ENCODE data around the gene ELK3. TPM values are rescaled to one million over a fixed set of nuclear protein-coding genes. Genes with fewer than 3 reads are reported as not detected.
A peak's percentile ranks its signal among the peaks of the same experiment; 100 is the strongest.

ELK3 gene
- total RNA-seq, 2 experiments from 2014 or later, result 26.8 to 31.5 TPM

GRCh38 chr12:96308881-96309280, 114.7 kb downstream of the ELK3 start:
- CTCF ChIA-PET, result interaction anchor here (0.9 kb wide), 1 partner anchor 24 kb away, joined by 3 read pairs; no protein-coding TSS in a partner anchor
- no peaks in the 10 kb centered on the region for H3K4me1 ChIP-seq (ENCODE audit: insufficient read depth, low read length)
- peaks cover 19% of the 10 kb centered on the region for H3K36me3 ChIP-seq (ENCODE audit: insufficient read depth, low read length)
- H3K27me3 ChIP-seq (ENCODE audit: control insufficient read depth in 1 of 2, insufficient read depth in 2 of 2, low read length in 2 of 2), result no peaks in the 10 kb centered on the region
- H3K27me3 Mint-ChIP-seq, result no peaks in the 10 kb centered on the region
- ATAC-seq (ENCODE audit: poor library complexity) (no peak), DNase-seq (no peak)
- POLR2A ChIA-PET, result interaction anchor here (1.0 kb wide), 1 partner anchor 18 kb away, joined by 3 read pairs; no protein-coding TSS in a partner anchor
- H3K9me3 ChIP-seq (ENCODE audit: control insufficient read depth in 1 of 2, insufficient read depth in 1 of 2, low read length in 2 of 2), result no peaks in the 10 kb centered on the region
- no peaks in the 10 kb centered on the region for H3K9me3 Mint-ChIP-seq
- peaks cover 40% of the 10 kb centered on the region for H3K4me1 Mint-ChIP-seq (ENCODE audit: low read depth)
- intact Hi-C loops (cut with DNase I, micrococcal nuclease), result loop anchor here (5.0 to 10.0 kb wide), 3 partner anchors 46 to 88 kb away; no protein-coding TSS in a partner anchor
- peak overlapping the region; percentile 10 for H3K27ac Mint-ChIP-seq
- TF ChIP-seq CTCF (IDR thresholded peaks at IDR 0.05), result no peak
- H3K27ac ChIP-seq (ENCODE audit: low read depth in 1 of 2, low read length in 2 of 2), result no peak overlapping the region
- no peak overlapping the region for H3K4me3 Mint-ChIP-seq
- H3K4me3 ChIP-seq (ENCODE audit: low read length), result no peak overlapping the region
- H3K36me3 Mint-ChIP-seq (ENCODE audit: low read depth), result peaks cover 84% of the 10 kb centered on the region

GRCh38 chr12:96310067-96310466, 115.9 kb downstream of the ELK3 start:
- Histone ChIP-seq H3K27ac (ENCODE audit: low read depth in 1 of 2, low read length in 2 of 2) (no peak overlapping the region), H3K27me3 (ENCODE audit: control insufficient read depth in 1 of 2, insufficient read depth in 2 of 2, low read length in 2 of 2) (no peaks in the 10 kb centered on the region), H3K36me3 (ENCODE audit: insufficient read depth, low read length) (peaks cover 19% of the 10 kb centered on the region), H3K4me1 (ENCODE audit: insufficient read depth, low read length) (no peaks in the 10 kb centered on the region), H3K4me3 (ENCODE audit: low read length) (no peak overlapping the region), H3K9me3 (ENCODE audit: control insufficient read depth in 1 of 2, insufficient read depth in 1 of 2, low read length in 2 of 2) (no peaks in the 10 kb centered on the region)
- intact Hi-C loops (cut with DNase I, micrococcal nuclease), result no loop called here
- no peaks in the 10 kb centered on the region for H3K9me3 Mint-ChIP-seq
- CTCF ChIA-PET, result no interaction called here
- TF ChIP-seq CTCF (IDR thresholded peaks at IDR 0.05), result no peak
- POLR2A ChIA-PET, result interaction anchor here (7.1 kb wide), 1 partner anchor 90 kb away, joined by 67 read pairs; the partner anchor contains the start of gene CDK17
- H3K4me1 Mint-ChIP-seq (ENCODE audit: low read depth), result peaks cover 44% of the 10 kb centered on the region
- ATAC-seq (ENCODE audit: poor library complexity) (no peak), DNase-seq (no peak)
- no peaks in the 10 kb centered on the region for H3K27me3 Mint-ChIP-seq
- peaks cover 72% of the 10 kb centered on the region for H3K36me3 Mint-ChIP-seq (ENCODE audit: low read depth)
- H3K4me3 Mint-ChIP-seq, result no peak overlapping the region
- no peak overlapping the region for H3K27ac Mint-ChIP-seq

GRCh38 chr12:96311191-96311590, 117.0 kb downstream of the ELK3 start:
- H3K9me3 ChIP-seq (ENCODE audit: control insufficient read depth in 1 of 2, insufficient read depth in 1 of 2, low read length in 2 of 2), result no peaks in the 10 kb centered on the region
- DNase-seq (no peak), ATAC-seq (ENCODE audit: poor library complexity) (no peak)
- no peak overlapping the region for H3K27ac ChIP-seq (ENCODE audit: low read depth in 1 of 2, low read length in 2 of 2)
- Mint-ChIP-seq H3K27ac (no peak overlapping the region), H3K4me3 (no peak overlapping the region), H3K4me1 (ENCODE audit: low read depth) (peaks cover 46% of the 10 kb centered on the region), H3K9me3 (no peaks in the 10 kb centered on the region), H3K27me3 (no peaks in the 10 kb centered on the region), H3K36me3 (ENCODE audit: low read depth) (peaks cover 69% of the 10 kb centered on the region)
- intact Hi-C loops (cut with DNase I, micrococcal nuclease), result no loop called here
- peaks cover 19% of the 10 kb centered on the region for H3K36me3 ChIP-seq (ENCODE audit: insufficient read depth, low read length)
- H3K27me3 ChIP-seq (ENCODE audit: control insufficient read depth in 1 of 2, insufficient read depth in 2 of 2, low read length in 2 of 2), result no peaks in the 10 kb centered on the region
- ChIA-PET CTCF (interaction anchor here (0.7 to 1.2 kb wide), 3 partner anchors 12 to 205 kb away, joined by 3 to 4 read pairs (median 3); no protein-coding TSS in a partner anchor), POLR2A (interaction anchor here (1.3 to 7.1 kb wide), 2 partner anchors 23 to 89 kb away, joined by 3 to 67 read pairs; partner anchors contain the start of gene CDK17)
- no peaks in the 10 kb centered on the region for H3K4me1 ChIP-seq (ENCODE audit: insufficient read depth, low read length)
- no peak overlapping the region for H3K4me3 ChIP-seq (ENCODE audit: low read length)
- no peak for TF ChIP-seq CTCF (IDR thresholded peaks at IDR 0.05)
